IMR-90 (cell line): ENCODE results near the gene PRKN. TPM values are rescaled to one million over a fixed set of nuclear protein-coding genes. Genes with fewer than 3 reads are reported as not detected.

ENCODE experiments used
- ATAC-seq: fragments of 200-7000 bp; cut with Tn5 transposase; 2 replicates; pipeline ENCODE4 v1.9.1; 2020; ENCODE audit warnings: low read depth, mild to moderate bottlenecking, moderate library complexity
- BruUV-seq: library from RNA; stranded (reverse); fragments of 400-500 nt; replicated peaks from 2 replicates; lab custom pipeline; 2021; lab: Mats Ljungman, UMichigan
- CTCF ChIA-PET: fragments of 300-600 bp; formaldehyde crosslinking; extraction: SDS; loops from one replicate; lab custom pipeline; 2021; ENCODE audit warnings: antibody characterized with exemption; lab: Yijun Ruan, JAX
- POLR2A ChIA-PET: fragments of 300-600 bp; sonication (Branson Sonifier 250); formaldehyde crosslinking; loops from one replicate; lab custom pipeline; 2022; ENCODE audit warnings: antibody characterized with exemption; ENCODE audit not compliant: unreplicated experiment; lab: Charles Lee
- DNase-seq: peaks from one replicate; pipeline ENCODE4 v3.0.0; 2013
- H2AFZ ChIP-seq: replicated peaks from 2 replicates; pipeline ENCODE3; 2013; ENCODE audit warnings: low read length, mild to moderate bottlenecking; ENCODE audit not compliant: poor library complexity
- H2AK5ac ChIP-seq: 2 replicates; pipeline ENCODE4 v1.6.1; 2013; ENCODE audit warnings: low read depth, low read length, inconsistent platforms
- H2AK9ac ChIP-seq: replicated peaks from 2 replicates; pipeline ENCODE3; 2013; ENCODE audit warnings: mild to moderate bottlenecking, low read depth, low read length, moderate library complexity; ENCODE audit not compliant: poor library complexity
- H2BK120ac ChIP-seq: 2 replicates; pipeline ENCODE4 v1.6.1; 2013; ENCODE audit warnings: low read depth, low read length, inconsistent platforms
- H2BK15ac ChIP-seq: 3 replicates; pipeline ENCODE4 v1.6.1; 2013; ENCODE audit warnings: low read depth, low read length, inconsistent platforms
- H2BK20ac ChIP-seq: 2 replicates; pipeline ENCODE4 v1.6.1; 2013; ENCODE audit warnings: low read depth, mild to moderate bottlenecking, inconsistent platforms, low read length, moderate library complexity
- H2BK5ac ChIP-seq: 2 replicates; pipeline ENCODE4 v1.6.1; 2013; ENCODE audit warnings: mild to moderate bottlenecking, low read depth, low read length, inconsistent platforms; ENCODE audit not compliant: poor library complexity, severe bottlenecking
- H3K14ac ChIP-seq: replicated peaks from 2 replicates; pipeline ENCODE4 v1.6.1; 2013; ENCODE audit warnings: low read depth, low read length, inconsistent platforms
- H3K18ac ChIP-seq: 2 replicates; pipeline ENCODE4 v1.6.1; 2013; ENCODE audit warnings: low read depth, low read length, control low read depth
- H3K23ac ChIP-seq: 2 replicates; pipeline ENCODE4 v1.6.1; 2013; ENCODE audit warnings: low read depth, low read length, inconsistent platforms
- H3K27ac ChIP-seq: 2 replicates; pipeline ENCODE4 v1.5.1; 2013; ENCODE audit warnings: mild to moderate bottlenecking, control low read depth, low read length; ENCODE audit not compliant: insufficient read depth
- H3K27me3 ChIP-seq: 2 replicates; pipeline ENCODE4 v1.6.1; 2013; ENCODE audit warnings: low read length; ENCODE audit not compliant: control insufficient read depth, insufficient read depth
- H3K36me3 ChIP-seq: 2 replicates; pipeline ENCODE4 v1.6.1; 2013; ENCODE audit warnings: low read length, mixed read lengths; ENCODE audit not compliant: control insufficient read depth, insufficient read depth
- H3K4ac ChIP-seq: 2 replicates; pipeline ENCODE4 v1.6.1; 2013; ENCODE audit warnings: low read depth, low read length, inconsistent platforms
- H3K4me1 ChIP-seq: 2 replicates; pipeline ENCODE4 v1.6.1; 2013; ENCODE audit warnings: low read length, mixed read lengths; ENCODE audit not compliant: control insufficient read depth, insufficient read depth
- H3K4me2 ChIP-seq: 2 replicates; pipeline ENCODE4 v1.6.1; 2013; ENCODE audit warnings: low read depth, mild to moderate bottlenecking, control low read depth, low read length, moderate library complexity
- H3K4me3 ChIP-seq: 2 replicates; pipeline ENCODE4 v1.5.1; 2013; ENCODE audit warnings: low read depth, mild to moderate bottlenecking, control low read depth, low read length, moderate library complexity; ENCODE audit not compliant: insufficient read depth
- H3K56ac ChIP-seq: 2 replicates; pipeline ENCODE4 v1.6.1; 2013; ENCODE audit warnings: low read length, inconsistent platforms; ENCODE audit not compliant: insufficient read depth; ENCODE audit errors: extremely low read depth
- H3K79me1 ChIP-seq, 2 experiments: 2 replicates each; pipeline ENCODE4 v1.6.1; 2013; ENCODE audit warnings: low read length in 2 of 2, inconsistent platforms in 1 of 2, low read depth in 1 of 2
- H3K9ac ChIP-seq: 2 replicates; pipeline ENCODE4 v1.6.1; 2013; ENCODE audit warnings: low read depth, low read length, control low read depth
- H3K9me1 ChIP-seq: 2 replicates; pipeline ENCODE4 v1.6.1; 2013; ENCODE audit warnings: low read length, inconsistent platforms; ENCODE audit not compliant: insufficient read depth
- H3K9me3 ChIP-seq: 2 replicates; pipeline ENCODE4 v1.6.1; 2013; ENCODE audit warnings: low read length; ENCODE audit not compliant: control insufficient read depth, insufficient read depth
- H4K20me1 ChIP-seq: 2 replicates; pipeline ENCODE4 v1.6.1; 2013; ENCODE audit warnings: low read length, inconsistent platforms; ENCODE audit not compliant: insufficient read depth
- H4K5ac ChIP-seq: 2 replicates; pipeline ENCODE4 v1.6.1; 2013; ENCODE audit warnings: mild to moderate bottlenecking, low read depth, low read length, control low read depth
- H4K8ac ChIP-seq, 2 experiments: 2 replicates each; pipeline ENCODE4 v1.6.1; 2013; ENCODE audit warnings: low read depth in 2 of 2, low read length in 2 of 2, control low read depth in 1 of 2, inconsistent platforms in 1 of 2
- H4K91ac ChIP-seq: 2 replicates; pipeline ENCODE4 v1.6.1; 2013; ENCODE audit warnings: low read depth, low read length, inconsistent platforms; ENCODE audit not compliant: insufficient read depth
- FOS ChIP-seq: fragments of 150-350 bp; IDR thresholded peaks from 2 replicates; pipeline ENCODE4 v1.6.1; 2016; ENCODE audit warnings: low read depth, low read length
- MAFK ChIP-seq: IDR thresholded peaks from 2 replicates; pipeline ENCODE4 v1.6.1; 2012; ENCODE audit warnings: low read depth, low read length, improper control_type of control experiment
- MAZ ChIP-seq: IDR thresholded peaks from 2 replicates; pipeline ENCODE4 v1.6.1; 2012; ENCODE audit warnings: low read depth, mild to moderate bottlenecking, low read length, improper control_type of control experiment, moderate library complexity, borderline replicate concordance
- POLR2A ChIP-seq: IDR thresholded peaks from 2 replicates; pipeline ENCODE4 v1.6.1; 2012; ENCODE audit warnings: mild to moderate bottlenecking, low read depth, low read length
- RAD21 ChIP-seq: IDR thresholded peaks from 2 replicates; pipeline ENCODE4 v1.6.1; 2012; ENCODE audit warnings: low read length, improper control_type of control experiment
- RCOR1 ChIP-seq: IDR thresholded peaks from 2 replicates; pipeline ENCODE4 v1.6.1; 2012; ENCODE audit warnings: mild to moderate bottlenecking, low read length, improper control_type of control experiment; ENCODE audit not compliant: insufficient replicate concordance
- RFX5 ChIP-seq: IDR thresholded peaks from 2 replicates; pipeline ENCODE4 v1.8.0; 2012; ENCODE audit warnings: low read depth, mild to moderate bottlenecking, low read length, moderate library complexity
- WGBS, 2 experiments: methylation state at CpG; one replicate each; pipeline versions ENCODE4 v1.1.5 to v1.1.7; 2013; ENCODE audit warnings: missing lambda C conversion rate in 2 of 2; ENCODE audit not compliant: insufficient read length in 1 of 2; ENCODE audit errors: extremely low coverage in 2 of 2; 5-methylcytosine and 5-hydroxymethylcytosine counted together
- dilution Hi-C: fragments of 300-500 bp; cut with HindIII; formaldehyde crosslinking; loops from one replicate; pipeline ENCODE4 v1.14.3; 2018; ENCODE audit warnings: low sequenced_read_pairs; ENCODE audit not compliant: unreplicated experiment
- in situ Hi-C: fragments of 300-500 bp; cut with MboI; formaldehyde crosslinking; loops from 3 replicates; pipeline ENCODE4 v1.14.3; 2019; ENCODE audit warnings: low sequenced_read_pairs, inconsistent platforms, mixed read lengths
- intact Hi-C: fragments of 100-400 bp; cut with micrococcal nuclease; formaldehyde crosslinking; loops from 2 replicates; pipeline ENCODE4 v1.10.0; 2022
- polyA plus RNA-seq, 3 experiments: library from polyadenylated mRNA; depleted of rRNA; stranded (reverse); fragments of >200 nt; gene quantifications; 2 replicates each; pipeline ENCODE4 v1.2.3, GENCODE V29; 2012; ENCODE audit warnings: low replicate concordance in 1 of 3
- total RNA-seq: library from RNA; depleted of rRNA; stranded (reverse); fragments of >200 nt; gene quantifications from 2 replicates; pipeline ENCODE4 v1.2.3, GENCODE V29; 2012
- TF ChIP-seq, protein P1 (sequence below): conservative IDR thresholded peaks from 2 replicates; pipeline ENCODE4 v1.5.1; 2012; ENCODE audit warnings: mild to moderate bottlenecking, low read depth, low read length, improper control_type of control experiment

The PRKN gene
- total and polyA plus RNA-seq, 2 of the 4 experiments (the other 2 are of a cell fraction), result 0.15 to 0.18 TPM

DNA sequence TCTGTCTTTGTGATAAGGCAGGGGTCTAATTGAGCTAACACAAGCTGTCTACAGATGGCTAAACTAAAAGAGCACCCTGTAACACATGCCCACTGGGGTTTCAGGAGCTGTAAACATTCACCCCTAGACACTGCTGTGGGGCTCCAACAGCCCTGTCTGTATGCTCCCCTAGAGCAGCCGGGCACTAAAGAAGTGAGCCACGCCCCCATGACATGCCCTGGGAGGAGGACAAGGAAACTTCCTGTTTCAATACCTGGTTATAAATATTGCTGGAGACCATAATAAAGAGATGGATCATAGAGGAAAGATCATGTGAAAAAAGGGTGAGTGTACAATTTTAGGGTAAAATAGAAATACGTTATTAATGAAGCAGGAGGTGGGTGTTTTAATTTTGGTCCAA is 786.0 kb downstream of the PRKN start:
- DNase-seq (no peak), ATAC-seq (no peak)
- no peaks in the 10 kb centered on the region for H3K36me3 ChIP-seq
- no peak overlapping the region for H2BK15ac ChIP-seq
- no peak overlapping the region for H3K14ac ChIP-seq
- no peak overlapping the region for H4K91ac ChIP-seq
- no peaks in the 10 kb centered on the region for H3K4me1 ChIP-seq
- TF ChIP-seq MAFK (no peak), MAZ (no peak), POLR2A (no peak), RCOR1 (no peak), FOS (no peak), RFX5 (no peak), RAD21 (no peak)
- TF ChIP-seq, protein P1, sequence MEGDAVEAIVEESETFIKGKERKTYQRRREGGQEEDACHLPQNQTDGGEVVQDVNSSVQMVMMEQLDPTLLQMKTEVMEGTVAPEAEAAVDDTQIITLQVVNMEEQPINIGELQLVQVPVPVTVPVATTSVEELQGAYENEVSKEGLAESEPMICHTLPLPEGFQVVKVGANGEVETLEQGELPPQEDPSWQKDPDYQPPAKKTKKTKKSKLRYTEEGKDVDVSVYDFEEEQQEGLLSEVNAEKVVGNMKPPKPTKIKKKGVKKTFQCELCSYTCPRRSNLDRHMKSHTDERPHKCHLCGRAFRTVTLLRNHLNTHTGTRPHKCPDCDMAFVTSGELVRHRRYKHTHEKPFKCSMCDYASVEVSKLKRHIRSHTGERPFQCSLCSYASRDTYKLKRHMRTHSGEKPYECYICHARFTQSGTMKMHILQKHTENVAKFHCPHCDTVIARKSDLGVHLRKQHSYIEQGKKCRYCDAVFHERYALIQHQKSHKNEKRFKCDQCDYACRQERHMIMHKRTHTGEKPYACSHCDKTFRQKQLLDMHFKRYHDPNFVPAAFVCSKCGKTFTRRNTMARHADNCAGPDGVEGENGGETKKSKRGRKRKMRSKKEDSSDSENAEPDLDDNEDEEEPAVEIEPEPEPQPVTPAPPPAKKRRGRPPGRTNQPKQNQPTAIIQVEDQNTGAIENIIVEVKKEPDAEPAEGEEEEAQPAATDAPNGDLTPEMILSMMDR, result no peak
- no peak overlapping the region for H3K56ac ChIP-seq
- no peak overlapping the region for H3K18ac ChIP-seq
- H3K27ac ChIP-seq, result no peak overlapping the region
- H2BK5ac ChIP-seq, result no peak overlapping the region
- no peaks in the 10 kb centered on the region for H3K9me1 ChIP-seq
- H2BK120ac ChIP-seq, result no peak overlapping the region
- H3K9me3 ChIP-seq, result peaks cover 8% of the 10 kb centered on the region
- no peak overlapping the region for H4K8ac ChIP-seq
- in situ Hi-C loops (no loop called here), intact Hi-C loops (no loop called here), dilution Hi-C loops (no loop called here)
- H4K5ac ChIP-seq, result no peak overlapping the region
- no peak overlapping the region for H2AK5ac ChIP-seq
- no TSS peak for BruUV-seq
- no peak overlapping the region for H3K9ac ChIP-seq
- no peaks in the 10 kb centered on the region for H3K79me1 ChIP-seq
- H2BK20ac ChIP-seq, result no peak overlapping the region
- H2AK9ac ChIP-seq, result no peak overlapping the region
- no peaks in the 10 kb centered on the region for H3K27me3 ChIP-seq
- no peak overlapping the region for H3K23ac ChIP-seq
- no peaks in the 10 kb centered on the region for H4K20me1 ChIP-seq
- no peak overlapping the region for H3K4me2 ChIP-seq
- no peak overlapping the region for H3K4ac ChIP-seq
- no peak overlapping the region for H2AFZ ChIP-seq
- POLR2A ChIA-PET, result no interaction called here
- no peak overlapping the region for H3K4me3 ChIP-seq
- CTCF ChIA-PET, result no interaction called here
- WGBS, 2 experiments, result 100% methylated on average over 1 of the region's 3 CpGs; no CpG with 5 or more reads in 1 of the 2 experiments
